GM12878 (cell line): ENCODE results near the gene SUFU. TPM values are rescaled to one million over a fixed set of nuclear protein-coding genes. Genes with fewer than 3 reads are reported as not detected.

Source experiments
- ATAC-seq: fragments of 200-7000 bp; cut with Tn5 transposase; 3 replicates; pipeline ENCODE4 v1.9.1; 2020; ENCODE audit warnings: mild to moderate bottlenecking, moderate library complexity
- BruUV-seq: library from RNA; stranded (reverse); fragments of 400-500 nt; replicated peaks from 2 replicates; lab custom pipeline; 2021; lab: Mats Ljungman, UMichigan
- CTCF ChIA-PET: fragments of 300-600 bp; sonication (Branson Sonifier 250); formaldehyde crosslinking; extraction: SDS; loops from one replicate; lab custom pipeline; 2021; ENCODE audit warnings: inconsistent platforms; lab: Yijun Ruan, JAX
- POLR2A ChIA-PET: fragments of 350-600 bp; formaldehyde crosslinking; extraction: SDS; loops from one replicate; lab custom pipeline; 2021; ENCODE audit warnings: inconsistent platforms; lab: Charles Lee
- RAD21 ChIA-PET: fragments of 300-600 bp; sonication (Branson Sonifier 250); formaldehyde crosslinking; loops from one replicate; lab custom pipeline; 2023; ENCODE audit warnings: antibody characterized with exemption; ENCODE audit not compliant: unreplicated experiment; lab: Charles Lee
- SMC1A ChIA-PET: fragments of 300-600 bp; sonication (Branson Sonifier 250); formaldehyde crosslinking; loops from one replicate; lab custom pipeline; 2023; ENCODE audit not compliant: unreplicated experiment, uncharacterized antibody; lab: Charles Lee
- DNase-seq: peaks from one replicate; pipeline ENCODE4 v3.0.0-alpha.2; 2011; ENCODE audit warnings: low read depth, low spot score
- FAIRE-seq: peaks from 3 replicates; lab custom pipeline; 2011; peaks lifted over from hg19 to GRCh38; lab: Jason Lieb, UNC
- H2AFZ ChIP-seq: 2 replicates; pipeline ENCODE4 v1.6.0; 2011; ENCODE audit warnings: low read depth, low read length, control low read depth; ENCODE audit not compliant: control insufficient read depth
- H3K27ac ChIP-seq: 2 replicates; pipeline ENCODE4 v1.5.1; 2011; ENCODE audit warnings: control low read depth; ENCODE audit not compliant: control insufficient read depth, insufficient read depth
- H3K27me3 ChIP-seq, 2 experiments: replicated peaks in 1 of 2; 2 replicates each; pipeline versions ENCODE4 v1.6.0 to v1.6.1; 2011; ENCODE audit warnings: low read length in 1 of 2; ENCODE audit not compliant: control insufficient read depth in 2 of 2, insufficient read depth in 2 of 2
- H3K36me3 ChIP-seq, 2 experiments: 2 replicates each; pipeline ENCODE4 v1.5.1; 2011; ENCODE audit warnings: low read length in 1 of 2; ENCODE audit not compliant: control insufficient read depth in 2 of 2, insufficient read depth in 2 of 2
- H3K4me1 ChIP-seq: 2 replicates; pipeline ENCODE4 v1.6.1; 2011; ENCODE audit warnings: mild to moderate bottlenecking, low read length, moderate library complexity, mixed read lengths; ENCODE audit not compliant: control insufficient read depth, insufficient read depth
- H3K4me2 ChIP-seq: 2 replicates; pipeline ENCODE4 v1.6.0; 2011; ENCODE audit warnings: control low read depth; ENCODE audit not compliant: control insufficient read depth, insufficient read depth
- H3K4me3 ChIP-seq: fragments of 200-600 bp; sonication (generic); 2 replicates; pipeline ENCODE4 v1.5.1; 2016
- H3K79me2 ChIP-seq: 2 replicates; pipeline ENCODE4 v1.6.0; 2011; ENCODE audit warnings: low read length; ENCODE audit not compliant: control insufficient read depth, insufficient read depth
- H3K9ac ChIP-seq: 2 replicates; pipeline ENCODE4 v1.8.0; 2011; ENCODE audit warnings: low read length, control low read depth, mixed read lengths; ENCODE audit not compliant: control insufficient read depth, insufficient read depth
- H3K9me3 ChIP-seq: replicated peaks from 3 replicates; pipeline ENCODE4 v1.5.1; 2011; ENCODE audit warnings: mild to moderate bottlenecking, low read length; ENCODE audit not compliant: control insufficient read depth, insufficient read depth
- H4K20me1 ChIP-seq: 2 replicates; pipeline ENCODE4 v1.6.0; 2011; ENCODE audit not compliant: control insufficient read depth, insufficient read depth
- CREM ChIP-seq: IDR thresholded peaks from 2 replicates; pipeline ENCODE4 v1.6.1; 2014; ENCODE audit warnings: antibody characterized with exemption, low read depth
- HDAC2 ChIP-seq: fragments of 200-600 bp; sonication (generic); IDR thresholded peaks from 2 replicates; pipeline ENCODE4 v1.6.1; 2017
- IKZF2 ChIP-seq, 2 experiments: fragments of 450-650 bp; IDR thresholded peaks; 2 replicates each; pipeline ENCODE4 v1.6.1; 2017; ENCODE audit warnings: mild to moderate bottlenecking in 2 of 2, moderate library complexity in 2 of 2
- IRF4 ChIP-seq: IDR thresholded peaks from 2 replicates; pipeline ENCODE4 v1.6.1; 2011; ENCODE audit warnings: low read depth, low read length
- MTA2 ChIP-seq: fragments of 450-650 bp; IDR thresholded peaks from 2 replicates; pipeline ENCODE4 v1.6.1; 2016; ENCODE audit warnings: low read depth, mild to moderate bottlenecking, moderate library complexity
- MYB ChIP-seq: fragments of 150-350 bp; IDR thresholded peaks from 2 replicates; pipeline ENCODE4 v1.6.1; 2014; ENCODE audit warnings: mild to moderate bottlenecking, low read depth, low read length, borderline replicate concordance
- NFYB ChIP-seq: IDR thresholded peaks from 2 replicates; pipeline ENCODE4 v1.6.1; 2011; ENCODE audit warnings: low read depth, mild to moderate bottlenecking, low read length, improper control_type of control experiment, moderate library complexity; ENCODE audit not compliant: insufficient read depth
- PML ChIP-seq: IDR thresholded peaks from 2 replicates; pipeline ENCODE4 v1.6.1; 2012; ENCODE audit warnings: low read length, inconsistent platforms
- SIN3A ChIP-seq: IDR thresholded peaks from 2 replicates; pipeline ENCODE4 v1.6.1; 2012; ENCODE audit warnings: low read depth, low read length, improper control_type of control experiment
- STAT1 ChIP-seq: fragments of 450-650 bp; conservative IDR thresholded peaks from 2 replicates; pipeline ENCODE4 v1.6.1; 2014; ENCODE audit warnings: antibody characterized with exemption, mild to moderate bottlenecking
- ZBED1 ChIP-seq: IDR thresholded peaks from 2 replicates; pipeline ENCODE4 v1.6.1; 2016; ENCODE audit warnings: borderline replicate concordance
- ZSCAN29 ChIP-seq: fragments of 450-650 bp; IDR thresholded peaks from 2 replicates; pipeline ENCODE4 v1.6.1; 2017; ENCODE audit warnings: mild to moderate bottlenecking, moderate library complexity
- WGBS: methylation state at CpG from one replicate; pipeline ENCODE4 v1.1.6; 2016; ENCODE audit warnings: low lambda C conversion rate; ENCODE audit not compliant: insufficient replicate concordance, insufficient coverage; ENCODE audit errors: missing lambda C conversion rate; 5-methylcytosine and 5-hydroxymethylcytosine counted together
- in situ Hi-C: fragments of 300-500 bp; cut with MboI; formaldehyde crosslinking; loops from 9 replicates; pipeline ENCODE4 v1.14.3; 2018; ENCODE audit warnings: mixed read lengths
- intact Hi-C: fragments of 100-400 bp; cut with micrococcal nuclease; formaldehyde crosslinking; loops from one replicate; pipeline ENCODE4 v1.14.2; 2022; ENCODE audit not compliant: unreplicated experiment
- polyA plus RNA-seq, 11 experiments: library from polyadenylated mRNA; depleted of rRNA in 4 of 11; unstranded in 6 of 11; stranded (reverse) in 5 of 11; fragments of >200 nt; fragmentation: Nextera tagmentation in 4 of 11; fragmentation: Illumina TruSeq in 1 of 11; extraction: Ambion mirVana in 4 of 11; extraction: Trizol in 1 of 11; gene quantifications; 1 replicate in 1 of 11; 2 replicates in 10 of 11; pipeline versions ENCODE4 v1.2.1 to v1.2.3, GENCODE V29; 2011 to 2016; ENCODE audit warnings: inconsistent platforms in 2 of 11, missing spikeins in 2 of 11, low read depth in 1 of 11
- total RNA-seq, 4 experiments: library from RNA; depleted of rRNA in 3 of 4; stranded (reverse); fragments of >200 nt in 3 of 4; fragmentation: Illumina TruSeq in 1 of 4; extraction: Trizol in 1 of 4; gene quantifications; 2 replicates each; pipeline versions ENCODE4 v1.2.1 to v1.2.3, GENCODE V29; 2013 to 2021
- TF ChIP-seq, protein P1 (sequence below): IDR thresholded peaks from 2 replicates; pipeline ENCODE4 v1.6.1; 2011; ENCODE audit warnings: borderline replicate concordance, low read depth, mild to moderate bottlenecking, moderate library complexity, mixed read lengths, low read length; ENCODE audit not compliant: insufficient read depth; ENCODE audit errors: extremely low read length
- TF ChIP-seq, protein P2 (sequence below): fragments of 450-650 bp; IDR thresholded peaks from 2 replicates; pipeline ENCODE4 v1.6.1; 2017; ENCODE audit warnings: borderline replicate concordance
- TF ChIP-seq, protein P3 (sequence below): IDR thresholded peaks from 2 replicates; pipeline ENCODE4 v1.6.1; 2012; ENCODE audit warnings: low read depth, low read length, improper control_type of control experiment

Gene SUFU
- total and polyA plus RNA-seq, 10 of the 15 experiments (the other 5 are each of a cell fraction or from before 2014, with no cell fraction given), result 0.68 to 7.7 (median 2.4) TPM

DNA sequence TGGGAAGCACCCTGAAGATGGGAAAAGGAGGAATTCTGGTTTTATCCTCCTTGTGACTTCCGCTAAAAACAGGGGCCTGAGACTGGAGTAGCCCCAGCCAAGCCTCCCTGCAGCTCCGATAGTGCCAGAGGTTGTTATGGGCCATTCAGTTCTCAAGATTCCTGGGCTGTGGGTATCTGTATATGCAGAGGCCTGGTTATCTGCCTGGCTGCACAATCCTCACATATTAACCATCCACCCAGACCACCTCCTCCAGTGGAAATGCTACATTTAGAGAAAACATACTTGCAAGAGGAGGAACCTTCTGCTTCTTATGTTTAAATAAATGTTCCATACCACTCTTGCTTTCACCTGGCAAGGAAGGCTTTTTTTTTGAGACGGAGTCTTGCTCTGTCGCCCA is 175.8 kb downstream of the SUFU start:
- Histone ChIP-seq H3K9ac (no peak overlapping the region), H3K36me3 (peaks cover 0 to 2% of the 10 kb centered on the region in 2 experiments; a peak in 2 of 4 replicates), H3K9me3 (no peaks in the 10 kb centered on the region), H3K79me2 (no peaks in the 10 kb centered on the region), H4K20me1 (no peaks in the 10 kb centered on the region), H3K4me2 (no peak overlapping the region), H3K4me1 (peaks cover 19% of the 10 kb centered on the region), H3K4me3 (no peak overlapping the region), H3K27me3 (no peaks in the 10 kb centered on the region), H3K27ac (no peak overlapping the region), H2AFZ (no peak overlapping the region)
- RAD21 ChIA-PET, result interaction anchor here (0.9 to 8.4 kb wide), 6 partner anchors 8 to 142 kb away, joined by 3 to 140 read pairs (median 37); partner anchors contain the start of genes ARL3 and SFXN2
- ATAC-seq (no peak), DNase-seq (no peak), FAIRE-seq (no peak)
- TF ChIP-seq MYB (no peak), HDAC2 (no peak), STAT1 (no peak)
- 100% methylated on average over 4 of the region's 4 CpGs for WGBS
- intact Hi-C loops, result loop anchor here (2.0 kb wide), 1 partner anchor 33 kb away; no protein-coding TSS in a partner anchor
- in situ Hi-C loops, result no loop called here
- POLR2A ChIA-PET, result interaction anchor here (0.7 to 7.3 kb wide), 7 partner anchors 28 to 155 kb away, joined by 3 to 151 read pairs (median 3); partner anchors contain the start of genes ARL3, SFXN2 and TRIM8
- SMC1A ChIA-PET, result interaction anchor here (1.0 to 8.2 kb wide), 11 partner anchors 10 to 75 kb away, joined by 3 to 140 read pairs (median 5); partner anchors contain the start of genes ARL3, SFXN2 and TRIM8
- no TSS peak for BruUV-seq
- CTCF ChIA-PET, result interaction anchor here (0.7 to 8.7 kb wide), 14 partner anchors 8 to 223 kb away, joined by 3 to 128 read pairs (median 7); partner anchors contain the start of genes ARL3, SFXN2, TRIM8 and WBP1L

DNA sequence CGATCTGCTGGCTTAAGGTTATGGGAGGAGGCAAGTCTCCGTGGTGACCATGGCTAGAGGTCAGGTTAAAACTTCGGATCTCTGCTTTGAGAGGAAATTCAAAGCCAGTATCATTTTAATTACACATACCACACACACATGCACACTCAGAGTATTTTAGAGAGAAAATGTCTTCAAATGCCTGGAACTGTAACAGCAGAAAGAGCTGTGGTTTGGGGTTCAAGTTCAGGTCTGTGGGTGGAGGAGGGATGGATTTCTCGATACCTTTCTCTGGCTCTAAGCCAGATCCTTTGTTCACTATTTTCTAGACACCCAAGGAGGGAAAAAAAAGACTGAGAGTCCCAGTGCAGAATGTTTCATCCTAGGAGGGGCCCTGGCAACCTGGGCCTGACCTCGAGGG is 177.9 kb downstream of the SUFU start:
- Histone ChIP-seq H3K27me3 (no peaks in the 10 kb centered on the region), H3K9me3 (no peaks in the 10 kb centered on the region), H3K79me2 (no peaks in the 10 kb centered on the region), H4K20me1 (no peaks in the 10 kb centered on the region), H3K9ac (no peak overlapping the region), H3K27ac (no peak overlapping the region), H2AFZ (no peak overlapping the region), H3K4me3 (no peak overlapping the region), H3K4me2 (no peak overlapping the region), H3K36me3 (peaks cover 2 to 4% of the 10 kb centered on the region in 2 experiments; a peak in 3 of 4 replicates), H3K4me1 (peaks cover 4% of the 10 kb centered on the region; the same call in 1 of the 2 replicates)
- ChIA-PET POLR2A (no interaction called here), SMC1A (interaction anchor here (0.6 kb wide), 1 partner anchor 18 kb away, joined by 7 read pairs; no protein-coding TSS in a partner anchor), CTCF (no interaction called here), RAD21 (no interaction called here)
- FAIRE-seq, result no peak
- in situ Hi-C loops (no loop called here), intact Hi-C loops (no loop called here)
- ATAC-seq, result no peak
- no TSS peak for BruUV-seq
- WGBS, result 100% methylated on average over 5 of the region's 5 CpGs
- no peak for DNase-seq
- TF ChIP-seq IKZF2 (IDR thresholded peaks at IDR 0.05) (no peak), CREM (no peak), IRF4 (no peak), SIN3A (no peak), ZBED1 (no peak), NFYB (no peak), MTA2 (no peak), ZSCAN29 (no peak), PML (no peak)
- TF ChIP-seq, protein P1, sequence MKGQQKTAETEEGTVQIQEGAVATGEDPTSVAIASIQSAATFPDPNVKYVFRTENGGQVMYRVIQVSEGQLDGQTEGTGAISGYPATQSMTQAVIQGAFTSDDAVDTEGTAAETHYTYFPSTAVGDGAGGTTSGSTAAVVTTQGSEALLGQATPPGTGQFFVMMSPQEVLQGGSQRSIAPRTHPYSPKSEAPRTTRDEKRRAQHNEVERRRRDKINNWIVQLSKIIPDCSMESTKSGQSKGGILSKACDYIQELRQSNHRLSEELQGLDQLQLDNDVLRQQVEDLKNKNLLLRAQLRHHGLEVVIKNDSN, result no peak
- TF ChIP-seq, protein P2, sequence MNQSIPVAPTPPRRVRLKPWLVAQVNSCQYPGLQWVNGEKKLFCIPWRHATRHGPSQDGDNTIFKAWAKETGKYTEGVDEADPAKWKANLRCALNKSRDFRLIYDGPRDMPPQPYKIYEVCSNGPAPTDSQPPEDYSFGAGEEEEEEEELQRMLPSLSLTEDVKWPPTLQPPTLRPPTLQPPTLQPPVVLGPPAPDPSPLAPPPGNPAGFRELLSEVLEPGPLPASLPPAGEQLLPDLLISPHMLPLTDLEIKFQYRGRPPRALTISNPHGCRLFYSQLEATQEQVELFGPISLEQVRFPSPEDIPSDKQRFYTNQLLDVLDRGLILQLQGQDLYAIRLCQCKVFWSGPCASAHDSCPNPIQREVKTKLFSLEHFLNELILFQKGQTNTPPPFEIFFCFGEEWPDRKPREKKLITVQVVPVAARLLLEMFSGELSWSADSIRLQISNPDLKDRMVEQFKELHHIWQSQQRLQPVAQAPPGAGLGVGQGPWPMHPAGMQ, result no peak
- TF ChIP-seq, protein P3, sequence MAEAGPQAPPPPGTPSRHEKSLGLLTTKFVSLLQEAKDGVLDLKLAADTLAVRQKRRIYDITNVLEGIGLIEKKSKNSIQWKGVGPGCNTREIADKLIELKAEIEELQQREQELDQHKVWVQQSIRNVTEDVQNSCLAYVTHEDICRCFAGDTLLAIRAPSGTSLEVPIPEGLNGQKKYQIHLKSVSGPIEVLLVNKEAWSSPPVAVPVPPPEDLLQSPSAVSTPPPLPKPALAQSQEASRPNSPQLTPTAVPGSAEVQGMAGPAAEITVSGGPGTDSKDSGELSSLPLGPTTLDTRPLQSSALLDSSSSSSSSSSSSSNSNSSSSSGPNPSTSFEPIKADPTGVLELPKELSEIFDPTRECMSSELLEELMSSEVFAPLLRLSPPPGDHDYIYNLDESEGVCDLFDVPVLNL, result no peak
